ENCODE data around the gene LCN9. TPM values are rescaled to one million over a fixed set of nuclear protein-coding genes. Genes with fewer than 3 reads are reported as not detected.

The LCN9 gene
- total RNA-seq, 1 donor from 2014 or later: not detected

- ATAC-seq (no peak), DNase-seq (no peak)
- no peak overlapping the region for H3K27ac ChIP-seq
- no peak overlapping the region for H3K4me3 ChIP-seq
- peaks cover 23% of the 10 kb centered on the region for H3K27me3 ChIP-seq
- H3K4me1 ChIP-seq: no peaks in the 10 kb centered on the region
- H3K36me3 ChIP-seq: no peaks in the 10 kb centered on the region
- intact Hi-C loops (cut with DNase I): no loop called here
- no peaks in the 10 kb centered on the region for H3K9me3 ChIP-seq
- TF ChIP-seq CTCF (IDR thresholded peaks at IDR 0.05): no peak
These were observed 14.6 kb downstream of the LCN9 start for GRCh38 chr9:135677641-135678168.

- Histone ChIP-seq H3K4me1 (no peaks in the 10 kb centered on the region), H3K4me3 (no peak overlapping the region), H3K9me3 (no peaks in the 10 kb centered on the region), H3K36me3 (no peaks in the 10 kb centered on the region), H3K27me3 (peaks cover 23% of the 10 kb centered on the region), H3K27ac (no peak overlapping the region)
- no peak for TF ChIP-seq CTCF (IDR thresholded peaks at IDR 0.05)
- ATAC-seq (no peak), DNase-seq (no peak)
- intact Hi-C loops (cut with DNase I): no loop called here
These were observed 15.3 kb downstream of the LCN9 start for GRCh38 chr9:135678236-135679017.

- intact Hi-C loops (cut with DNase I): no loop called here
- H3K4me1 ChIP-seq: no peaks in the 10 kb centered on the region
- peaks cover 32% of the 10 kb centered on the region for H3K27me3 ChIP-seq
- DNase-seq: no peak
- H3K36me3 ChIP-seq: no peaks in the 10 kb centered on the region
- no peak for ATAC-seq
- H3K4me3 ChIP-seq: no peak overlapping the region
- no peaks in the 10 kb centered on the region for H3K9me3 ChIP-seq
- no peak for TF ChIP-seq CTCF (IDR thresholded peaks at IDR 0.05)
- no peak overlapping the region for H3K27ac ChIP-seq
These were observed 16.9 kb downstream of the LCN9 start for GRCh38 chr9:135680056-135680455.

GRCh38 chr9:135681161-135681560 is 18.1 kb downstream of the LCN9 start:
- H3K27me3 ChIP-seq: peaks cover 32% of the 10 kb centered on the region
- no peaks in the 10 kb centered on the region for H3K36me3 ChIP-seq
- H3K4me3 ChIP-seq: no peak overlapping the region
- TF ChIP-seq CTCF (IDR thresholded peaks at IDR 0.05): no peak
- intact Hi-C loops (cut with DNase I): no loop called here
- no peaks in the 10 kb centered on the region for H3K9me3 ChIP-seq
- no peak overlapping the region for H3K27ac ChIP-seq
- DNase-seq (no peak), ATAC-seq (no peak)
- H3K4me1 ChIP-seq: no peaks in the 10 kb centered on the region

- intact Hi-C loops (cut with DNase I): no loop called here
- H3K4me1 ChIP-seq: no peaks in the 10 kb centered on the region
- peaks cover 38% of the 10 kb centered on the region for H3K27me3 ChIP-seq
- no peaks in the 10 kb centered on the region for H3K9me3 ChIP-seq
- no peaks in the 10 kb centered on the region for H3K36me3 ChIP-seq
- DNase-seq: no peak
- no peak for TF ChIP-seq CTCF (IDR thresholded peaks at IDR 0.05)
- no peak overlapping the region for H3K27ac ChIP-seq
- H3K4me3 ChIP-seq: no peak overlapping the region
- no peak for ATAC-seq
These were observed 20.4 kb downstream of the LCN9 start for GRCh38 chr9:135683401-135684034.

All from upper lobe of right lung (tissue), 1 donor.